ENCODE measurements around the gene ACTL7A. TPM values are rescaled to one million over a fixed set of nuclear protein-coding genes. Genes with fewer than 3 reads are reported as not detected.

Gene ACTL7A
- polyA plus RNA-seq, 4 donors = not detected

- WGBS, 3 donors = 91 to 99% (median 95%) methylated on average over 3 of the region's 3 CpGs
- Histone ChIP-seq H3K4me1 (ENCODE audit: control insufficient read depth in 3 of 3, insufficient read depth in 2 of 3, low read depth in 1 of 3, low read length in 2 of 3) (no peaks in the 10 kb centered on the region), H3K9me3 (ENCODE audit: control insufficient read depth in 2 of 2, insufficient read depth in 1 of 2, low read depth in 1 of 2, low read length in 1 of 2) (peaks cover 0 to 3% of the 10 kb centered on the region in 2 donors), H3K36me3 (ENCODE audit: control insufficient read depth in 3 of 3, insufficient read depth in 2 of 3, low read depth in 1 of 3, low read length in 3 of 3) (peaks cover 0 to 2% (median 2%) of the 10 kb centered on the region in 3 donors), H3K27ac (ENCODE audit: low read depth in 1 of 3, low read length in 2 of 3) (no peak overlapping the region), H3K4me3 (ENCODE audit: low read depth in 1 of 3, low read length in 3 of 3) (no peak overlapping the region), H3K27me3 (ENCODE audit: control insufficient read depth in 3 of 3, insufficient read depth in 3 of 3, low read length in 3 of 3) (no peaks in the 10 kb centered on the region)
- DNase-seq (no peak), FAIRE-seq (no peak)
These were observed 1.8 kb downstream of the ACTL7A start for GRCh38 chr9:108863891-108864290.

- H3K4me3 ChIP-seq (ENCODE audit: low read depth in 1 of 3, low read length in 3 of 3) = no peak overlapping the region
- peaks cover 0 to 4% (median 4%) of the 10 kb centered on the region in 3 donors for H3K36me3 ChIP-seq (ENCODE audit: control insufficient read depth in 3 of 3, insufficient read depth in 2 of 3, low read depth in 1 of 3, low read length in 3 of 3)
- H3K27ac ChIP-seq (ENCODE audit: low read depth in 1 of 3, low read length in 2 of 3) = no peak overlapping the region
- no peaks in the 10 kb centered on the region for H3K4me1 ChIP-seq (ENCODE audit: control insufficient read depth in 3 of 3, insufficient read depth in 2 of 3, low read depth in 1 of 3, low read length in 2 of 3)
- WGBS, 3 donors = 85 to 91% (median 85%) methylated on average over 3 of the region's 3 CpGs
- no peaks in the 10 kb centered on the region for H3K27me3 ChIP-seq (ENCODE audit: control insufficient read depth in 3 of 3, insufficient read depth in 3 of 3, low read length in 3 of 3)
- no peak for DNase-seq
- FAIRE-seq = no peak
- peaks cover 0 to 3% of the 10 kb centered on the region in 2 donors for H3K9me3 ChIP-seq (ENCODE audit: control insufficient read depth in 2 of 2, insufficient read depth in 1 of 2, low read depth in 1 of 2, low read length in 1 of 2)
These were observed 2.4 kb downstream of the ACTL7A start for GRCh38 chr9:108864446-108864845.

- Histone ChIP-seq H3K36me3 (ENCODE audit: control insufficient read depth in 3 of 3, insufficient read depth in 2 of 3, low read depth in 1 of 3, low read length in 3 of 3) (peaks cover 0 to 7% (median 4%) of the 10 kb centered on the region in 3 donors), H3K4me3 (ENCODE audit: low read depth in 1 of 3, low read length in 3 of 3) (no peak overlapping the region), H3K9me3 (ENCODE audit: control insufficient read depth in 2 of 2, insufficient read depth in 1 of 2, low read depth in 1 of 2, low read length in 1 of 2) (peaks cover 0 to 3% of the 10 kb centered on the region in 2 donors), H3K27me3 (ENCODE audit: control insufficient read depth in 3 of 3, insufficient read depth in 3 of 3, low read length in 3 of 3) (no peaks in the 10 kb centered on the region), H3K27ac (ENCODE audit: low read depth in 1 of 3, low read length in 2 of 3) (no peak overlapping the region), H3K4me1 (ENCODE audit: control insufficient read depth in 3 of 3, insufficient read depth in 2 of 3, low read depth in 1 of 3, low read length in 2 of 3) (no peaks in the 10 kb centered on the region)
- no peak for FAIRE-seq
- 85 to 91% (median 86%) methylated on average over 4 of the region's 4 CpGs for WGBS, 3 donors
- no peak for DNase-seq
These were observed 3.0 kb downstream of the ACTL7A start for GRCh38 chr9:108865037-108865436.

- H3K36me3 ChIP-seq (ENCODE audit: control insufficient read depth in 3 of 3, insufficient read depth in 2 of 3, low read depth in 1 of 3, low read length in 3 of 3) = peaks cover 0 to 8% (median 4%) of the 10 kb centered on the region in 3 donors
- 50 to 89% (median 87%) methylated on average over 2 of the region's 2 CpGs for WGBS, 3 donors
- H3K9me3 ChIP-seq (ENCODE audit: control insufficient read depth in 2 of 2, insufficient read depth in 1 of 2, low read depth in 1 of 2, low read length in 1 of 2) = peaks cover 0 to 3% of the 10 kb centered on the region in 2 donors
- DNase-seq (no peak), FAIRE-seq (no peak)
- H3K27ac ChIP-seq (ENCODE audit: low read depth in 1 of 3, low read length in 2 of 3) = no peak overlapping the region
- no peaks in the 10 kb centered on the region for H3K27me3 ChIP-seq (ENCODE audit: control insufficient read depth in 3 of 3, insufficient read depth in 3 of 3, low read length in 3 of 3)
- H3K4me3 ChIP-seq (ENCODE audit: low read depth in 1 of 3, low read length in 3 of 3) = no peak overlapping the region
- H3K4me1 ChIP-seq (ENCODE audit: control insufficient read depth in 3 of 3, insufficient read depth in 2 of 3, low read depth in 1 of 3, low read length in 2 of 3) = no peaks in the 10 kb centered on the region
These were observed 3.9 kb downstream of the ACTL7A start for GRCh38 chr9:108866001-108866420.

GRCh38 chr9:108867116-108867515 lies 5.0 kb downstream of the ACTL7A start:
- FAIRE-seq (no peak), DNase-seq (no peak)
- Histone ChIP-seq H3K4me3 (ENCODE audit: low read depth in 1 of 3, low read length in 3 of 3) (no peak overlapping the region), H3K9me3 (ENCODE audit: control insufficient read depth in 2 of 2, insufficient read depth in 1 of 2, low read depth in 1 of 2, low read length in 1 of 2) (peaks cover 0 to 7% of the 10 kb centered on the region in 2 donors), H3K27ac (ENCODE audit: low read depth in 1 of 3, low read length in 2 of 3) (no peak overlapping the region), H3K27me3 (ENCODE audit: control insufficient read depth in 3 of 3, insufficient read depth in 3 of 3, low read length in 3 of 3) (no peaks in the 10 kb centered on the region), H3K4me1 (ENCODE audit: control insufficient read depth in 3 of 3, insufficient read depth in 2 of 3, low read depth in 1 of 3, low read length in 2 of 3) (no peaks in the 10 kb centered on the region), H3K36me3 (ENCODE audit: control insufficient read depth in 3 of 3, insufficient read depth in 2 of 3, low read depth in 1 of 3, low read length in 3 of 3) (peaks cover 0 to 11% (median 4%) of the 10 kb centered on the region in 3 donors)

GRCh38 chr9:108867829-108868228 lies 5.8 kb downstream of the ACTL7A start:
- Histone ChIP-seq H3K27ac (ENCODE audit: low read depth in 1 of 3, low read length in 2 of 3) (no peak overlapping the region), H3K9me3 (ENCODE audit: control insufficient read depth in 2 of 2, insufficient read depth in 1 of 2, low read depth in 1 of 2, low read length in 1 of 2) (peaks cover 0 to 7% of the 10 kb centered on the region in 2 donors), H3K27me3 (ENCODE audit: control insufficient read depth in 3 of 3, insufficient read depth in 3 of 3, low read length in 3 of 3) (no peaks in the 10 kb centered on the region), H3K4me3 (ENCODE audit: low read depth in 1 of 3, low read length in 3 of 3) (no peak overlapping the region), H3K36me3 (ENCODE audit: control insufficient read depth in 3 of 3, insufficient read depth in 2 of 3, low read depth in 1 of 3, low read length in 3 of 3) (peaks cover 0 to 11% (median 4%) of the 10 kb centered on the region in 3 donors), H3K4me1 (ENCODE audit: control insufficient read depth in 3 of 3, insufficient read depth in 2 of 3, low read depth in 1 of 3, low read length in 2 of 3) (no peaks in the 10 kb centered on the region)
- FAIRE-seq = no peak
- WGBS, 3 donors = 81 to 93% (median 92%) methylated on average over 4 of the region's 4 CpGs
- no peak for DNase-seq

- no peak for FAIRE-seq
- Histone ChIP-seq H3K27ac (ENCODE audit: low read depth in 1 of 3, low read length in 2 of 3) (peak overlapping the region in 1 of 3 donors; percentile 49), H3K36me3 (ENCODE audit: control insufficient read depth in 3 of 3, insufficient read depth in 2 of 3, low read depth in 1 of 3, low read length in 3 of 3) (peaks cover 0 to 14% (median 7%) of the 10 kb centered on the region in 3 donors), H3K9me3 (ENCODE audit: control insufficient read depth in 2 of 2, insufficient read depth in 1 of 2, low read depth in 1 of 2, low read length in 1 of 2) (peaks cover 0 to 7% of the 10 kb centered on the region in 2 donors), H3K4me3 (ENCODE audit: low read depth in 1 of 3, low read length in 3 of 3) (no peak overlapping the region), H3K27me3 (ENCODE audit: control insufficient read depth in 3 of 3, insufficient read depth in 3 of 3, low read length in 3 of 3) (no peaks in the 10 kb centered on the region), H3K4me1 (ENCODE audit: control insufficient read depth in 3 of 3, insufficient read depth in 2 of 3, low read depth in 1 of 3, low read length in 2 of 3) (no peaks in the 10 kb centered on the region)
- 64 to 90% (median 85%) methylated on average over 3 of the region's 3 CpGs for WGBS, 3 donors
- peak in 1 of 2 donors; percentile 36 for DNase-seq
These were observed 7.1 kb downstream of the ACTL7A start for GRCh38 chr9:108869092-108869725.

- H3K4me3 ChIP-seq (ENCODE audit: low read depth in 1 of 3, low read length in 3 of 3) = no peak overlapping the region
- no peak overlapping the region for H3K27ac ChIP-seq (ENCODE audit: low read depth in 1 of 3, low read length in 2 of 3)
- H3K4me1 ChIP-seq (ENCODE audit: control insufficient read depth in 3 of 3, insufficient read depth in 2 of 3, low read depth in 1 of 3, low read length in 2 of 3) = no peaks in the 10 kb centered on the region
- no peak for FAIRE-seq
- no peaks in the 10 kb centered on the region for H3K27me3 ChIP-seq (ENCODE audit: control insufficient read depth in 3 of 3, insufficient read depth in 3 of 3, low read length in 3 of 3)
- H3K36me3 ChIP-seq (ENCODE audit: control insufficient read depth in 3 of 3, insufficient read depth in 2 of 3, low read depth in 1 of 3, low read length in 3 of 3) = peaks cover 11 to 35% (median 17%) of the 10 kb centered on the region in 3 donors
- 88 to 93% (median 92%) methylated on average over 4 of the region's 4 CpGs for WGBS, 3 donors
- peaks cover 0 to 4% of the 10 kb centered on the region in 2 donors for H3K9me3 ChIP-seq (ENCODE audit: control insufficient read depth in 2 of 2, insufficient read depth in 1 of 2, low read depth in 1 of 2, low read length in 1 of 2)
- DNase-seq = no peak
These were observed 12.2 kb downstream of the ACTL7A start for GRCh38 chr9:108874058-108874788.

Measured in small intestine (tissue), 7 donors.